MG63 (cell line): Measurements from ENCODE around the gene RPL10A. TPM values are rescaled to one million over a fixed set of nuclear protein-coding genes. Genes with fewer than 3 reads are reported as not detected.
"Not testable (repeated sequence)": the region's sequence is repeated elsewhere in the genome, so short reads cannot be mapped to it uniquely, and the experiment has no call there.

Experiments
- DNase-seq: peaks from one replicate; pipeline ENCODE4 v3.0.0-alpha.2; 2020
- H3K27me3 ChIP-seq: fragments of 250-450 bp; sonication (Bioruptor Pico); 2 replicates; pipeline ENCODE4 v1.5.1; 2020; ENCODE audit warnings: mild to moderate bottlenecking, moderate library complexity
- H3K36me3 ChIP-seq: fragments of 250-450 bp; sonication (Bioruptor Pico); 2 replicates; pipeline ENCODE4 v1.5.1; 2020; ENCODE audit warnings: mild to moderate bottlenecking, moderate library complexity
- H3K4me3 ChIP-seq: fragments of 250-450 bp; sonication (Bioruptor Pico); 2 replicates; pipeline ENCODE4 v1.5.1; 2020; ENCODE audit warnings: mild to moderate bottlenecking, moderate library complexity
- H3K9me3 ChIP-seq: fragments of 250-450 bp; sonication (Bioruptor Pico); 2 replicates; pipeline ENCODE4 v1.5.1; 2020; ENCODE audit warnings: mild to moderate bottlenecking, moderate library complexity
- total RNA-seq: library from RNA; depleted of rRNA; stranded (reverse); fragments of >200 nt; shearing (Covaris generic); gene quantifications from 2 replicates; pipeline ENCODE4 v1.2.3, GENCODE V29; 2014; ENCODE audit warnings: low replicate concordance; rRNA removed

The RPL10A gene
- total RNA-seq, 1 experiment from 2014 or later: 2,782 TPM

DNA sequence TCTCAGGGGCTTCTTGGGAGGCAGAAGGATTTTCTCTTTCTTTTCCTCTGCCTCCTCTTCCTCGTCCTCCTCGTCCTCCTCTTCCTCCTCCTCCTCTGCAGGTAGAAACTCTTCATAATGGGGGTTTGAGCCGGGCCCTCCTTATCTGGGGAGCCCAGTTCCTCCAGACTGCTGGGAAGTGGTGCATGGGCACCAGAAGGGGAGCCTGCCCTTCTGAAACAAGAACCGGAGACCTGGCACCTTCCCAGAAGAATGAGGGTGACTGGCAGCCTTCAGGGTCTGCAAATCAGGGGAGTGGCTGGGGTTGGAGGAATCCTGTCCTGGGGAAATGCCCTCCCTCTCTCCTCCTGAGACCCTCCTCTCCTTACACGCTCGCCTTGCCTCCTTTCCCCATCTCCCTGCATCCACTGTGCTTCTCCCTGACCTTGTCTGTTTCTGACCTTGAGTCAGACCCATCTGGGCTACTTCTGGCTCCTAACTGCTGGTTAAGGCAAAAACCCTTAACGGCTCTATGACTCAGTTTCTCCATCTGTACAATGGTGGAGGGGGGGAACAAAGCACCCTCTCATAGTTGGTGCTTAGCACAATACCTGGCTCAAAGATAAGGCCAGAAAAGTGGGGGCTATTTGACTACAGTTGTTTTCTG is 42.8 kb downstream of the RPL10A start:
- H3K9me3 ChIP-seq: no peaks in the 10 kb centered on the region
- no peaks in the 10 kb centered on the region for H3K36me3 ChIP-seq
- H3K27me3 ChIP-seq: no peaks in the 10 kb centered on the region
- no peak for DNase-seq
- no peak overlapping the region for H3K4me3 ChIP-seq

DNA sequence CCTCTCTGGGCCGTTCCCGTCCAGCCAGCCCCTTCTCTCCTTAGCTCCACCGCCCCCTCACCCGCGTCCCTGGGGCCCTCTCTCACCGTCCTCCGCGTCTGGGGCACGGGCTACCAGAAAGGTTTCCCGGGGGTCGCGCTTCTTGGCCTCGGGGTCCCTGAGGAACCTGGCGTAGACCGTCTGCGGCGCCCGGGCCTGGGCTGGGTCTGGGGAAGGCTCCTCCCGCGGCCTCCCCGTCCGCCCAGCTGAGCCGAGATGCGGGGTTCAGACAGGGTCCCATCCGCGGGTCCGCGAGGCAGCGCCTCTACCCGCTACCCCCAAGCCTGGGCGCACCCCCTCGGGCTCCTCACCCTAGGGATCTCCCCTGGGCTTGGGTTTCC is 43.4 kb downstream of the RPL10A start:
- DNase-seq: no peak
- Histone ChIP-seq H3K4me3 (no peak overlapping the region), H3K27me3 (no peaks in the 10 kb centered on the region), H3K36me3 (no peaks in the 10 kb centered on the region), H3K9me3 (no peaks in the 10 kb centered on the region)

DNA sequence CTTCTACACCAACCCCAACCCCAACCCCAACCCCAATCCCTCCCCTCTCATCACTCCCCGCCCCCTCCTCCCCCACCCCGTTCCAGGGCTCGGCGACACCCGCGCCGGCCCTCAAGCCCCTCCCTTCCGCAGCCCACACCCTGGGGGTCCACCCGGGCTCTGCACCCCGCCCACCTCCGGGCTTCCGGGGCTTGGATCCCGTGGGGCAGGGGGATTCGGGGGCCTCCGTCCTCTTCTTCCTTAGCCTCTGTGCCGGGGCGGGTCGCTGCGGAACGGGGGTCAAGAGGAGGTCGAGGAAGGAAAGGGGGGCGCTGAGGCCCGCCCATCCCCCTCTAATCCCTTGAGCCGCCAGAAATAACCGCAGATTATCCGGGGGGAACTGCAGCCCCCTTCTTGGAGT is 43.8 kb downstream of the RPL10A start:
- no peaks in the 10 kb centered on the region for H3K9me3 ChIP-seq
- no peaks in the 10 kb centered on the region for H3K27me3 ChIP-seq
- H3K36me3 ChIP-seq: no peaks in the 10 kb centered on the region

DNA sequence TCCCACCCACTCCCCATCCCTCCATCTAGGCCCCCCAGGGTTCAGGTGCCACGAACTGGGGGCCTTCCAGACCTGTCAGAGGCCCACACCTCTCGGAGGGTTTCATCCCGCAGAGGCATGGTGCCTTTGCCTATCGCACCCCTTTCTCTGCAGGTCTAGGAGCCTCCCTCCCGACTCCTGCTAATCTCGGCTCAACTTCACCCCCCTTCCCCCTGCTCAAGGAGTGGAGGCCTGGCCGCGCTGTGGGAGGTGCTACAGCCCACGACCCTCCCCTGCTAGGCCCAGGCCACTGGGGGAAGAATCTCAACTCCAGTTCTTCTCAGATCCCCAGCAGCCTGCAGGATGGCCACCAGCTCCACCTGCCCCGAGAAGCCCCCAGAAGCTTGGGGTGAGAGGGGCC is 44.5 kb downstream of the RPL10A start, which contains the start of gene TULP1:
Gene TULP1, minus strand, starts transcription at position 157 of the 400 bp plus-strand sequence. Its CDS starts 38 bp downstream, at position 119.
- no peaks in the 10 kb centered on the region for H3K27me3 ChIP-seq
- H3K4me3 ChIP-seq: no peak within 1 kb of the TSS
- no peaks in the 10 kb centered on the region for H3K9me3 ChIP-seq
- no peaks in the 10 kb centered on the region for H3K36me3 ChIP-seq
- no peak for DNase-seq

More for the DNA sequence above, 43.8 kb downstream of the RPL10A start:
- H3K4me3 ChIP-seq: no peak overlapping the region
- DNase-seq: no peak

DNA sequence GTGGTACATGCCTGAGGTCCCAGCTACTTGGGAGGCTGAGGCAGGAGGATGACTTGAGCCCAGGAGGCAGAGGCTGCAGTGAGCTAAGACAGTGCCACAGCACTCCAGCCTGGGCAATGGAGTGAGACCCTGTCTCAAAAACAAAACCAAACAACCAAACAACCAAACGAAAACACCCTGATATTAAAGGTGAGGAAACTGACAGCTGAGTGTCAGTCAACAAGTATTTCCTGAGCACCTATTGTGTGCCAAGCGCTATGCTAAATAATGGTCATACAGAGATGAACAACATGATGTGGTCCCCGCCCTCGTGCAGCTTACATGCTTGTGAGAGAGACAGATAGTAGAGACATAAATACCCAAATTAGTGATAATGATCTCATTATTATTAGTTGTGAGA is 46.4 kb downstream of the RPL10A start:
- Histone ChIP-seq H3K9me3 (no peaks in the 10 kb centered on the region), H3K27me3 (no peaks in the 10 kb centered on the region), H3K36me3 (no peaks in the 10 kb centered on the region), H3K4me3 (no peak overlapping the region)
- DNase-seq: no peak

DNA sequence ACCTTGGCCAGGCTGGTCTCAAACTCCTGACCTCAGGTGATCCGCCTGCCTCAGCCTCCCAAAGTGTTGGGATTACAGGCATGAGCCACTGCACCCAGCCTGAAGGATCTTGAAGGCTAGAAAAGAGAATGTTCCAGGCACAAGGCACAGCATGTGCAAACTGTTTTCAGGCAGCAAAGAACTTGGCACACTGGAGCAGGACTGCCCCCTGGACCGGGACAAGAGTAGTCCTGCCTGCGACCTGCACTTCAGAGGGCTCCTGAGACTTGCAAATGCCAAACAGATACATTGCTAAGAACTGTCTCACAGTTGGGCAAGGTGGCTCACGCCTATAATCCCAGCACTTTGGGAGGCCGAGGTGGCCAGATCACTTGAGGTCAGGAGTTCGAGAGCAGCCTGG is 47.7 kb downstream of the RPL10A start:
- not testable (repeated sequence) for DNase-seq, H3K36me3 ChIP-seq, H3K27me3 ChIP-seq, H3K4me3 ChIP-seq, H3K9me3 ChIP-seq

DNA sequence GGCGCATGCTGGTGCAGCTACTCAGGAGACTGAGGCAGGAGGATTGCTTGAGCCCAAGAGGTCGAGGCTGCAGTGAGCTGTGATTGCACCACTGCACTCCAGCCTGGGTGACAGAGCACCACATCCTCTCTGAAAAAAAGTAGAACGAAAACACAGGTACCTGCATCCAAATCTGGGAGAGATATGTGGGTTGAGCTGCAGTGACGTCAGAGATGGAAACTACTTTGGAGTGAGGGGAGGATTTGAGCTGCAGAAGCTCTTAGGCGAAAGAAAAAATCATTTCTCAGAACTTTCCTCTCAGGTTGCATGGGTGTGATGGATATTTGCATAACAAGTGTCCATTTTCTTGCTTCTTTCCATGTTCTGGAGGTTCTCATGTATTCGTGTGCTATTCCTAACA is 48.5 kb downstream of the RPL10A start:
- Histone ChIP-seq H3K27me3 (no peaks in the 10 kb centered on the region), H3K9me3 (no peaks in the 10 kb centered on the region), H3K4me3 (no peak overlapping the region), H3K36me3 (no peaks in the 10 kb centered on the region)
- DNase-seq: no peak

DNA sequence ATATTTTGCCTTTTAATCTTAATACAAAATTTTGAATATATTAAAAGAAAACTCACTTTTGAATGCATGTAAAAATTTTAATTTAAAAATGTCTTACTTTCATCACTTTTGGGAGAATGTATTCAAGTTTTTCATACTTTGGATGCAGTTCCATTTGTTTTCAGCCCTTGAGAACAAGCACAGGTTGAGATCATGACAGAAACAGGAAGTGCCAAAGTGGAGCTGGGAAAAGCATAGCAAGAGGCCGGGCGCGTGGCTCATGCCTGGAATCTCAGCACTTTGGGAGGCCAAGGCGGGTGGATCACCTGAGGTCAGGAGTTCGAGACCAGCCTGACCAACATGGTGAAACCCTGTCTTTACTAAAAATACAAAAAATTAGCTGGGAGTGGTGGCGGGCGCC is 49.8 kb downstream of the RPL10A start:
- DNase-seq: not testable (repeated sequence)

DNA sequence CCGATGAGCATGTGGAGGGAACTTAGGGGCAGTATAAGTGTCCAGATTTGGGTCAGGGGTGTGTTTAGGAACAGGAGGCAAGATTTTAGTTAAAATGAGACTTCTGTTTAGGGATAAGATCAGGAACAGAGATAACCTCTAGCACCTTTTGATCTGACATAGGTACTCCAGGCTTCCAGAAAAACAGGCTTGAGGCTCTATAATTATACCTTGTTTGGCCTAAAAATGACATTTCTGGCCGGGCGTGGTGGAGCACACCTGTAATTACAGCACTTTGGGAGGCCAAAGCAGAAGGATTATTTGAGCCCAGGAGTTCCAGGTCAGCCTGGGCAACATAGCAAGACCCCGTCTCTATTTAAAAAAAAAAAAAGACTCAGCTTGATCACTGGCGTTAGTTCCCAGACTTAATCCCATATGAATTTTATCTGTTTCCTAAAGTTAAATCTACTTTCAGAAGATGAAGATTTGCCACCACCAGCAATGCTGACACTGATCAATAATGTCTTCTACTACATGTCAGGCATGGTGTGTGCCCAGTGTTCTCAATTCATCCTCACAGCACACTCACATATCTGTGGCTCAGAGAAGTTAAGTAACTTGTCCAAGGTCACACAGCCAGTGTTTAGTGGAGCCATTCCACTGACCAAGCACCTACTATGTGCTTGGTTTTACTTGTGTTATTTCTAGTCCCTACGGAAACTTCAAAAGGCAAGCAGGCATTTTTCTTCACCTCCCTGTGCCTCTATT is 50.5 kb downstream of the RPL10A start:
- no peaks in the 10 kb centered on the region for H3K9me3 ChIP-seq
- no peak overlapping the region for H3K4me3 ChIP-seq
- H3K36me3 ChIP-seq: no peaks in the 10 kb centered on the region
- no peaks in the 10 kb centered on the region for H3K27me3 ChIP-seq
- no peak for DNase-seq

More for the DNA sequence above, 49.8 kb downstream of the RPL10A start:
- H3K27me3 ChIP-seq, H3K9me3 ChIP-seq, H3K36me3 ChIP-seq, H3K4me3 ChIP-seq: not testable (repeated sequence)

DNA sequence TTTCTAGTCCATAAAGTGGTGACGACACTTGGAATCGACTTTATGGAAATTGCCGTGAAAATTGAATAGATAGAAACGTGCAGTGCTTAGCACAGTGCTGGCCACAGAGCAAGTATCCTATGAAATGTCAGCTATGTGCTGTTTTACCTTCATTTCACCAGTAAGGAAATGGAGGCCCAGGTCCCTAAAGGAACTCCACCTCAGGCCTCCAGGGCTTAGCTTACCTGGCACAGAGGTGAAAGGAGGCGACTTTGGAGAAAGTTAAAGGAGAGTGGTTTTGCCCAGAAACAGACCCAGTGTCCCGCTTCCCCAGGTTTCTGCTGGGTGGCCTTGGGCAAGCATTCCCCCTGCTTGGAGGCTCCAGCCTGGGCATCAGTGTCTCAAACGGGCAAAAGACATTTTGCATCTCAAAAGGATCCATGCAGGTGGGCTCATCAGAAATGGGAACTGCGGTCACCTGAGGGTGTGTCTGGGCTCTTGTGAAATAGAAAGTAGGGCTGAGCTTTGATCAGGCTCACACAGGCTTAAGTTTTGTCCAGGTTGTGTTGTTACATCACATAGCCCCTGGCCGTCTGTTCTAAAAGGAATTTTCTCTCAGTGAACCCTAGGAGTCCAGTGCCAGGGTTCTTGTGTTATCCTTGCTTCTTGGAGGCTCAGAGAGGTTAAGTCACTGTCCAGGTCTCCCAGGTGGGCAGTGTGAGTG is 51.3 kb downstream of the RPL10A start:
- H3K9me3 ChIP-seq: no peaks in the 10 kb centered on the region
- no peak for DNase-seq
- H3K27me3 ChIP-seq: no peaks in the 10 kb centered on the region
- no peak overlapping the region for H3K4me3 ChIP-seq
- no peaks in the 10 kb centered on the region for H3K36me3 ChIP-seq

Other genes with a start within 250 kb of the RPL10A start
- gene ZNF76, start 208.7 kb upstream of the RPL10A start, total RNA-seq: 14.2 and 14.9 TPM in 2 replicates
- 0.33 TPM in 1 of 2 replicates, not detected in the other for gene DEF6, start 170.6 kb upstream of the RPL10A start, total RNA-seq
- 5.9 and 15.7 TPM in 2 replicates for gene PPARD, start 125.8 kb upstream of the RPL10A start, total RNA-seq
- 20.1 and 28.0 TPM in 2 replicates for gene FANCE, start 16.1 kb upstream of the RPL10A start, total RNA-seq
- 7.5 and 9.2 TPM in 2 replicates for gene TEAD3, start 28.7 kb downstream of the RPL10A start, total RNA-seq
- gene TULP1, start 44.5 kb downstream of the RPL10A start, total RNA-seq: not detected in 2 replicates
- 9.4 and 10.3 TPM in 2 replicates for gene FKBP5, start 220.5 kb downstream of the RPL10A start, total RNA-seq